Measurements from ENCODE around the gene GFRA4.

DNA sequence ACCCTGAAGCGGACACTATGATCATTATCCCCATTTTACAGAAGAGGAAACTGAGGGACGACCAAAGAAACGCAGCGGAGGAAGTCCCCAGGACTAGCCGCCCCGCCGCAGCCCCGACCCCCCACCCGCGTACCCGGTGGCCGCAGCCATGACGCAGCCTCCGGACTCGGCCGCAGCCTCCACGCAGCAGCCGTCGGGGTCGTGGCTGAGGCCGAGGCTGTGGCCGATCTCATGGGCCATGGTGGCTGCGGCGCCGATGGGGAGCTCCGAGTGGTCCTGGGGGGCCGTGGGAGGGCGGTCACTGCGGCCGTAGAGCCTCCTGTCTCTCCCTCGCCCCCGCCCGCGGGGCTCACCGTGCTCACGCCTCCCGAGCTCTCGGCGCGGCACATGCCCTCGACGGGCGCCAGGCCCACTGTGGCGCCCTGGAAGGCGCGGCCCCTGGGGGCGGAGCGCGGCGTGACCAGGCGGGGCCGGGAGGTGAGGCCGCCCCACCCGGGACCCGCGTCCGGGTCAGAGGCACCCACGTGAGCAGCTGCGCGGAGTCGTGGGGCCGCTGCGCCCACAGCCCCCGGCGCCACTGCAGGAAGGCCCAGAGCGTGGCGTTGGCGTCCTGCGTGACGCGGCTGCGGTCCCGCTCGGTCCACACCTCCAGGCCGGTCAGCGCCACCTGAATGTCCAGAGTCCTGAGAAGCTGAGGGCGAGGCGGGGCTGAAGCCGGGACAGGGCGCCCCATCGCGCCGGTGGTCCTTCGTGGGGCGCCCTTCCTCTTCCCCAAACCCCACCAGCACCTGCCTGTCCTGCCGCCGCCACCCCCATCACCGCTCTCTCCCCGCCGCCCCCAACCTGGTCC, 10.2 kb upstream of the GFRA4 start:
- TF ChIP-seq, protein P1, sequence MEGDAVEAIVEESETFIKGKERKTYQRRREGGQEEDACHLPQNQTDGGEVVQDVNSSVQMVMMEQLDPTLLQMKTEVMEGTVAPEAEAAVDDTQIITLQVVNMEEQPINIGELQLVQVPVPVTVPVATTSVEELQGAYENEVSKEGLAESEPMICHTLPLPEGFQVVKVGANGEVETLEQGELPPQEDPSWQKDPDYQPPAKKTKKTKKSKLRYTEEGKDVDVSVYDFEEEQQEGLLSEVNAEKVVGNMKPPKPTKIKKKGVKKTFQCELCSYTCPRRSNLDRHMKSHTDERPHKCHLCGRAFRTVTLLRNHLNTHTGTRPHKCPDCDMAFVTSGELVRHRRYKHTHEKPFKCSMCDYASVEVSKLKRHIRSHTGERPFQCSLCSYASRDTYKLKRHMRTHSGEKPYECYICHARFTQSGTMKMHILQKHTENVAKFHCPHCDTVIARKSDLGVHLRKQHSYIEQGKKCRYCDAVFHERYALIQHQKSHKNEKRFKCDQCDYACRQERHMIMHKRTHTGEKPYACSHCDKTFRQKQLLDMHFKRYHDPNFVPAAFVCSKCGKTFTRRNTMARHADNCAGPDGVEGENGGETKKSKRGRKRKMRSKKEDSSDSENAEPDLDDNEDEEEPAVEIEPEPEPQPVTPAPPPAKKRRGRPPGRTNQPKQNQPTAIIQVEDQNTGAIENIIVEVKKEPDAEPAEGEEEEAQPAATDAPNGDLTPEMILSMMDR (IDR thresholded peaks at IDR 0.05), result no peak
- TF ChIP-seq EZH2 (IDR thresholded peaks at IDR 0.05; ENCODE audit: borderline replicate concordance, insufficient read depth, low read depth, low read length, poor library complexity, severe bottlenecking), result no peak

Data from B cell (primary cell).